ENCODE data around the gene BCAP31. TPM values are rescaled to one million over a fixed set of nuclear protein-coding genes. Genes with fewer than 3 reads are reported as not detected.
A peak's percentile ranks its signal among the peaks of the same experiment; 100 is the strongest.

Gene BCAP31
- total RNA-seq, 1 experiment from 2014 or later, result 432 TPM

- no peak overlapping the region for H3K27ac ChIP-seq (ENCODE audit: low read length)
- no peaks in the 10 kb centered on the region for H3K36me3 ChIP-seq (ENCODE audit: control insufficient read depth, insufficient read depth, low read length)
- H3K4me3 ChIP-seq (ENCODE audit: low read depth in 2 of 2, low read length in 2 of 2), result no peak overlapping the region
- BruUV-seq (replicated peaks), result no TSS peak
- no peak for DNase-seq (ENCODE audit: low read depth, low spot score)
- H3K4me1 ChIP-seq (ENCODE audit: control insufficient read depth, insufficient read depth, low read length), result no peaks in the 10 kb centered on the region
- POLR2A ChIA-PET, result no interaction called here
- no peaks in the 10 kb centered on the region for H3K9me3 ChIP-seq (ENCODE audit: control insufficient read depth, insufficient read depth, low read depth, low read length)
- intact Hi-C loops (cut with micrococcal nuclease; ENCODE audit: unreplicated experiment), result no loop called here
- CTCF ChIA-PET, result interaction anchor here (0.6 to 1.4 kb wide), 5 partner anchors 8 to 77 kb away, joined by 3 to 7 read pairs (median 3); no protein-coding TSS in a partner anchor
- TF ChIP-seq SIN3A (IDR thresholded peaks at IDR 0.05; ENCODE audit: borderline replicate concordance, insufficient read depth, low read depth, low read length) (no peak), POLR2AphosphoS5 (IDR thresholded peaks at IDR 0.05; ENCODE audit: low read depth, low read length) (no peak), CTCF (IDR thresholded peaks at IDR 0.05) (peak; percentile 79)
- peak; percentile 79 for ATAC-seq
- in situ Hi-C loops (cut with HindIII; ENCODE audit: low pct_unique_long_range_greater_than_20kb, low sequenced_read_pairs), result no loop called here
- no peaks in the 10 kb centered on the region for H3K27me3 ChIP-seq (ENCODE audit: control insufficient read depth, insufficient read depth, low read length)
Measured at GRCh38 chrX:153708415-153708814, 15.8 kb downstream of the BCAP31 start.

- POLR2A ChIA-PET, result no interaction called here
- H3K9me3 ChIP-seq (ENCODE audit: control insufficient read depth, insufficient read depth, low read depth, low read length), result no peaks in the 10 kb centered on the region
- H3K27me3 ChIP-seq (ENCODE audit: control insufficient read depth, insufficient read depth, low read length), result no peaks in the 10 kb centered on the region
- DNase-seq (ENCODE audit: low read depth, low spot score) (no peak), ATAC-seq (no peak)
- H3K4me1 ChIP-seq (ENCODE audit: control insufficient read depth, insufficient read depth, low read length), result no peaks in the 10 kb centered on the region
- intact Hi-C loops (cut with micrococcal nuclease; ENCODE audit: unreplicated experiment) (no loop called here), in situ Hi-C loops (cut with HindIII; ENCODE audit: low pct_unique_long_range_greater_than_20kb, low sequenced_read_pairs) (no loop called here)
- CTCF ChIA-PET, result interaction anchor here (0.8 to 1.4 kb wide), 3 partner anchors 21 to 40 kb away, joined by 3 to 7 read pairs (median 4); no protein-coding TSS in a partner anchor
- H3K36me3 ChIP-seq (ENCODE audit: control insufficient read depth, insufficient read depth, low read length), result no peaks in the 10 kb centered on the region
- no peak overlapping the region for H3K27ac ChIP-seq (ENCODE audit: low read length)
- TF ChIP-seq REST (IDR thresholded peaks at IDR 0.05; ENCODE audit: insufficient read depth in 1 of 2, low read depth in 2 of 2, low read length in 1 of 2), result no peak
- TF ChIP-seq SIN3A (IDR thresholded peaks at IDR 0.05; ENCODE audit: borderline replicate concordance, insufficient read depth, low read depth, low read length), result no peak
- TF ChIP-seq TCF7L2 (IDR thresholded peaks at IDR 0.05; ENCODE audit: low read depth, low read length), result no peak
- no peak for TF ChIP-seq CTCF (IDR thresholded peaks at IDR 0.05)
- TF ChIP-seq POLR2AphosphoS5 (IDR thresholded peaks at IDR 0.05; ENCODE audit: low read depth, low read length), result no peak
- H3K4me3 ChIP-seq (ENCODE audit: low read depth in 2 of 2, low read length in 2 of 2), result no peak overlapping the region
- BruUV-seq (replicated peaks), result no TSS peak
Measured at GRCh38 chrX:153707406-153707805, 16.8 kb downstream of the BCAP31 start.

All from Panc1 (cell line).